HG02884 (cell line): ENCODE results near the gene NOD1.
"Not testable (repeated sequence)": the region's sequence is repeated elsewhere in the genome, so short reads cannot be mapped to it uniquely, and the experiment has no call there.

ENCODE experiments used
- ATAC-seq: cut with Tn5 transposase; IDR thresholded peaks from one replicate; pipeline ENCODE4 v1.9.1; 2021; ENCODE audit warnings: mild to moderate bottlenecking, moderate library complexity; ENCODE audit not compliant: unreplicated experiment

Gene NOD1

GRCh38 chr7:30505174-30505697, 26.7 kb upstream of the NOD1 start:
- peak; percentile 9 for ATAC-seq

- peak; percentile 97 for ATAC-seq
These were observed 26.0 kb upstream of the NOD1 start, which contains the start of gene GGCT for GRCh38 chr7:30504301-30505173. Gene GGCT (minus strand): TSS chr7:30504829. CDS start chr7:30504709, 120 bp downstream.

GRCh38 chr7:30503274-30504212, 25.0 kb upstream of the NOD1 start:
- ATAC-seq, result no peak

- no peak for ATAC-seq
These were observed 24.1 kb upstream of the NOD1 start for GRCh38 chr7:30502470-30503251.

- no peak for ATAC-seq
These were observed 22.7 kb upstream of the NOD1 start for GRCh38 chr7:30501264-30501663.

- ATAC-seq, result no peak
These were observed 14.6 kb upstream of the NOD1 start for GRCh38 chr7:30493228-30493627.

GRCh38 chr7:30491417-30491816, 12.8 kb upstream of the NOD1 start:
- no peak for ATAC-seq

- ATAC-seq, result no peak
These were observed 8.8 kb upstream of the NOD1 start for GRCh38 chr7:30487371-30487770.

- ATAC-seq, result no peak
These were observed 7.1 kb upstream of the NOD1 start for GRCh38 chr7:30485667-30486066.

GRCh38 chr7:30481416-30481815, 2.8 kb upstream of the NOD1 start:
- not testable (repeated sequence) for ATAC-seq

- ATAC-seq, result no peak
These were observed 877 bp upstream of the NOD1 start for GRCh38 chr7:30479202-30480120.

- ATAC-seq, result no peak
These were observed 2.0 kb downstream of the NOD1 start for GRCh38 chr7:30476459-30477145.

GRCh38 chr7:30475580-30475979, 3.0 kb downstream of the NOD1 start:
- ATAC-seq, result no peak

GRCh38 chr7:30474893-30475292, 3.7 kb downstream of the NOD1 start:
- no peak for ATAC-seq

- ATAC-seq, result no peak
These were observed 4.1 kb downstream of the NOD1 start for GRCh38 chr7:30474485-30474884.

- ATAC-seq, result no peak
These were observed 4.7 kb downstream of the NOD1 start for GRCh38 chr7:30473903-30474302.

GRCh38 chr7:30472784-30473775, 5.5 kb downstream of the NOD1 start:
- ATAC-seq, result no peak
